ENCODE results near the gene PRCC.
"Not testable (repeated sequence)": the region's sequence is repeated elsewhere in the genome, so short reads cannot be mapped to it uniquely, and the experiment has no call there.

The PRCC gene

DNA sequence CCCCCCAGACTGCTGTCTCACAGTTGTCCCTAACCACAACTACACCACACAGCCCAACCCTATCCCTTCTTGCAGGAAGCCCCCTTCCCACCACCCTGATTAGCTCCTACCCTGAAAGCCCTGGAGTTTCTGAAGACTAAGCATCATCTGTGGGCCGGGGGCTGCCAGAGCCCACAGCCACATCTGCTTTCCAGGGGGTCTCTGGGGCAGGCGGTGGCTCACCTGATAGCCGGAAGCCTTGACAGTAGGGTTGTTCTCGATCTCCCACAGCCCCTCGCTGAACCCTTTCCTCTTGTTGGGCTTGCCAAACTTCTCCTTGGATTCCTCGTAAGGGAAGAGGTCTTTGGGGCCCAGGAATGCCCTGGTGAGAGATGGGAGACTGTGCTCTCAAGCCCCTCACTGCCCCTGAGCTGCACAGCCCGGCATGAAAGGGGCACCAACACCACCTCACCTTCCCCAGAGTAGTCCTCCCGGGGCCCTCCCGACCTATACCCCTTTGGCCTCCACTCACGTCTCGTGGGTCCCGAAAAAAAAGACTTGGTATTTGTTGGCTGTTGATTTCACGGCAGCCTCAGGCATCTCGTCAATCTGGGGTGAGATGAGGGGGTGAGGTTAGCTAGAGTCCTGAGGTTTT is 22.4 kb upstream of the PRCC start:
- DNase-seq, result no peak

DNA sequence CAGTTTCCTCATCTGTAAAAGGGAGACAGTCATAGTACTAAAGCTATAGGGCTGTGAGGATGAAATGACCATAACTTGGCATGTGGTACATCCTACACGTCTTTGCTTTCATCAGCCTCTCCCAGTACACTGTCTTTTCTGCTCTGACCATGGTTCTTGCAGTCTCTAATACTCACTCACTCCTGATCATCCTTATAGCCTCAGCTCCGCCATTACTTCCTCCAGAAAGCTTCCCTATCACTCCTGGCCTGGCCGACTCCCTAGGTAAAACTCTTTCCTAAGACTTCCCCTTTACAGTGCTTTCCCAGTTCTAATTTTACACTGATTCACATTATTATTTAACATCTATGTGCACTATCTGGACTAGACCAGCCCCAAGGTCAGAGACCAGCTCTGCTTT is 21.5 kb upstream of the PRCC start:
- DNase-seq, result no peak

- no peak for DNase-seq
These were observed 21.0 kb upstream of the PRCC start for GRCh38 chr1:156746406-156746727.

DNA sequence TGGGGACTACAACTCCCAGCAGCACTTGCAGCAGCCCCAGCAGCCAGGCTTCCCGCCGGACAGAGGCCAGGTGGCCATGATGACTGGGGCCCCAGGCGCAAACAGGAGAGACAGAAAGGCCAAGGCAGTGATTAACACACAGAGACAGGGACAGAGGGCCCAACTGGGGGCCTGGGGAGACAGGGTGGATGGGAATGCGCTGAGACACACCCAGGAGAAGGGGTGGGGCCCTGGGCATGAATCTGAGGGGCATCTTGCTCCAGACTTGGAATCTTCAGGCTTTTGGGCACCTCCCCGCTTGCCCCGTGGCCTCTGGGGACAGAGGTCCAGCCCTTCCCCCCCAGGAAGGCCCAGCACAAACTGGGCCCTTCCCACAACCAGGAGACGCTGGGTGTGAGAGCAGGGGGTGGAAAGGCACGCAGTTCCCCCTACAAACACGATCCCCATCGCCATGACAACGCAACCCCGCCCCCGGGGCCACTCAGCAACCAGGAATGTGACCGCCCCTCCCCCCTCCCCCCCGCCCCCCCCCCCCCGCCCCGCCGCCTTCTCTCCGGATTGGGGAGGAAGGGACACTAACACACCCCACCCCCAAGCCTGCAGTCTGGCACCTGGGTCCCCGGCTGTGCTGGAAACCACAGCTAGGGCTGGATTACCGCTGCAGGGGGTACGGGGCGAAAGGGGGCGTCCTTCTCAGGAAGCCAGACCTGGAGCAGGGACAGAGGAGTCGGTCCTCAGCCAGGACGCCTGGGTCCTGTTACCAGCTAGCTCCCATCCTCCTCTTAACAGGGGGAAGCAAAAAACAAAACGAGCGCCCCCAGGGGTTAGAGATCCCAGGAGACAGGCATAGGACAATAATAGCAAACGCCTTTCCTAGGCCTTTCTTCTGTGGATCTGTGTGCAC is 20.4 kb upstream of the PRCC start:
- DNase-seq, result peak; percentile 54

DNA sequence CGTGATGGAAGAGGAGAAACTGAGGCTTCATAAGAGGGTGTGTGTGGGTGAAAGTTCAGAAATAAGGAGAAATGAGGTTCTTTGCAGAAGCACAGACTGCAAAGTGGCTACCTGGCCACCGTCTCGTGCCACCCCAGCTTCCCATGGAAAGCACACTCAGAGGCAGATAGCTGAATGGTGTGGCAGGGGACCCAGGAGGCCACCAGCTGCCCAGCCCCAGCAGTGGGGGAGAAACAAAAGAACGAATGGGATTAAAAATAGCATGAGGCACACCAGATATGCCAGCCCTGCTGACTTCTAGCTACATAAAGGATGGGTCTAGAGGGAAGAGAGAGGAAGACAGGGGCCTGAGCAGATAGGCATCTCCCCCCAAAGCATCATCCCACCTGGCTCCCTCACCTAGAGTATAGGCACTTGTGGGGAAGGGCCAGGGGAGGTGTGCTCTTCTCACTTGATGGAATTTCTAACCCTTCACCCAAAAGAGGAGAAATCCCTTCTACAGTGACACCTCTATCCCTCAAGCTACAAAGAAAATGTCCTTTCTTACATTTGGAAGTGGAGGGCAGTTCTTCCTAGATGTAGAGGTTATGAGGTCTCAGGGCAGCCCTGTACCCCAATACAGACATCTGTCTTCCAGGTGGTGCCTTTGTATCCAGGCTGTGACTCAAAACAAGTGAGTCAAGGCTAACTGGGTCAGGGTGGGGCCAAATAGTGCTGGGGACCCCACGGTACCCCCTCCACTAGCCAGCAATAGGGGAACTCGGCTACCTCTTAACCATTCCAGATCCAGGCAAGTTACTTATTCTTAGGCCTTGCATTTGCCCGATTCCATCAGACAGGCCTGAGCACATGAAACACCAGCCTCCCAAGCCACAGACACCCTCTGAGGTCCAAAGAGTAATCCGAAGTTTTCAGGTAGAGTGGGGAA is 19.3 kb upstream of the PRCC start:
- no peak for DNase-seq

- DNase-seq, result no peak
These were observed 18.5 kb upstream of the PRCC start for GRCh38 chr1:156748670-156749418.

- no peak for DNase-seq
These were observed 17.8 kb upstream of the PRCC start for GRCh38 chr1:156749419-156750118.

DNA sequence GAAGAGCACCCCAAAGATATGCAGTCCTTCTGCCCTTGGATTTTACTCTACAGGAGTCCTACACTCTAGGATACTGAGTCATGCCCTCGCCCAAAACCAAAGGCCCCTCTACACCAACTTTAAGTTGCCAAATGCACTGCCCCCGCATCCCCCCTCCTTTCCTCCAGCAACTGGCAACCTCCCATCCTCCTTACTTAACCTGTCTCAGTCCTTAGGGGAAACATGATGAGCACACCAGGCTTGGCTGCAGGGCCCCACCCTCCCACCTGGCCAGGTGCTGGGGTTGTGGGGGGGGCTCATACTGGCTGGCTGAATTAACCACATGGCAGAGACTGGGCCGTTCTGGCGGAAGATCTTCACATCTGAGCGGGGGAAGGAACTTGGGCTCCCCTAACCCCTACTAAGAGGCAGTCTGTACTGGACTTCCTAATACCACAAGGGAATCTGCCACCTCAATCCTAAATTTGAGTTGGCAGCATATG is 17.1 kb upstream of the PRCC start:
- peak; percentile 49 for DNase-seq

GRCh38 chr1:156750711-156751450 is 16.5 kb upstream of the PRCC start:
- peak; percentile 36 for DNase-seq

DNA sequence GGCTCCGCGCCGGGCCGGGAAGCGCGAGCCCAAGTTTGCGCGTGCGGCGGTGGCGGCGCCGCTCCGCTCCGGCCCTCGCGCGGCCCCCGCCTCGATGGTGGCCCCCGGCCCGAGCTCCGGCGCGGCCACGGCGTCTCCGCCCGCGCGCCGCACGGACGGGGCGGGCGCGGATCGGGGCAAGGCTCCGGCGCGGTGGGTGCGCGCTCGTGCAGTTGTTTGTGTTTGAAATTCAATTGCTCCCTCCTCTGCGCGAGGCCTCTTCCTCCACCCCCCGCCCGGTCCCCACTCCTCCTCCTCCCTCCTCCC is 15.9 kb upstream of the PRCC start, which contains the start of gene HDGF:
Gene HDGF, minus strand, starts transcription at position 225 of the 306 bp plus-strand sequence. CDS start 246 bp downstream, outside the sequence.
- no peak for DNase-seq

GRCh38 chr1:156751757-156752481 is 15.4 kb upstream of the PRCC start:
- peak; percentile 98 for DNase-seq

GRCh38 chr1:156752843-156753482 is 14.4 kb upstream of the PRCC start:
- DNase-seq, result no peak

DNA sequence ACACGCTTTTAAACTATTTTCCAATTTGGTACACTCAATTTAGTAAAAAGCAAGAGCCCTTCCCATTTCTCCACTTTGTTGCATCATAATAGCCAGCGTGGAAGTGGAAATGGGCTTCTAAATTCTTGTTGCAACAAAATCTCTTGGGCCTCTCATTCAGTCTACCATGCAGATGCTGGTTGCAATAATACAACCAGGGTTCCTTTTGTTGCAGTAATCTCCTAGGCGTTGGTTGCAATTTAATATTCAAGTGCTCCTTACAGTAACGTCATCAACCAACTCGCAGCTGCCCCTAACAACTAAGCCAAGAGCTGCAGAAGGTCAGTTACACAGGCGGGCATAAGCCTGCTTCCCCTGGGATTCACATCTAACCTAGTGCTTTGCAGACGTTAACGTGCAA is 13.1 kb upstream of the PRCC start:
- DNase-seq, result no peak

DNA sequence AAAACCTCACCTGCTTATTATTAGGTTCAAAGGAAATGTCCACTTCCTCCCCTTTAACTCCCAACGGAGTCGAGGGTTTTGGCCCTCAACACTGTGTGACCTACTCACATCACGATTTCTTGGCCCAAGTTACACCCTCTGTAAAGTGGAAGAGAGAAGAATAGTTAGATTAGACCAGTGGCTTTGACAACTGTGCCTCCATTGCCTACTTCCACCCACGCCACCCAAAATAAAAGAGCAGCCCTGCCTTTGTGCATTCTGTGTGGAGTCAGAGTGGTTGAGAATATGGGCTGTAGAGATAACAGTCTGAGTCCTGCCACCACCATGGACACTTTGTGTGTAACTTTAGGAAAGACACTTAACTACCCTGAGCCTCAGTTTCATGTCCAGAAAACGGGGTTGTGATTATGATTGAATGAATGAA is 11.8 kb upstream of the PRCC start:
- no peak for DNase-seq

GRCh38 chr1:156756355-156756754 is 11.0 kb upstream of the PRCC start:
- DNase-seq, result no peak

- not testable (repeated sequence) for DNase-seq
These were observed 9.6 kb upstream of the PRCC start for GRCh38 chr1:156757572-156758253.

- DNase-seq, result no peak
These were observed 7.1 kb upstream of the PRCC start for GRCh38 chr1:156760092-156760795.

- no peak for DNase-seq
These were observed 6.6 kb upstream of the PRCC start for GRCh38 chr1:156760796-156761104.

GRCh38 chr1:156765136-156765535 is 2.2 kb upstream of the PRCC start:
- not testable (repeated sequence) for DNase-seq
